Stimulated activated CD8-positive, alpha-beta memory T cell treated with anti-CD3 and anti-CD28 coated beads, Interleukin-15, amount 100 ng/mL, for 24 hours (primary cell): Measurements from ENCODE around the gene PTPRK.

Source experiments
- DNase-seq: peaks from one replicate; pipeline ENCODE4 v3.0.0-alpha.2; 2020; ENCODE audit warnings: low read depth

PTPRK gene

DNA sequence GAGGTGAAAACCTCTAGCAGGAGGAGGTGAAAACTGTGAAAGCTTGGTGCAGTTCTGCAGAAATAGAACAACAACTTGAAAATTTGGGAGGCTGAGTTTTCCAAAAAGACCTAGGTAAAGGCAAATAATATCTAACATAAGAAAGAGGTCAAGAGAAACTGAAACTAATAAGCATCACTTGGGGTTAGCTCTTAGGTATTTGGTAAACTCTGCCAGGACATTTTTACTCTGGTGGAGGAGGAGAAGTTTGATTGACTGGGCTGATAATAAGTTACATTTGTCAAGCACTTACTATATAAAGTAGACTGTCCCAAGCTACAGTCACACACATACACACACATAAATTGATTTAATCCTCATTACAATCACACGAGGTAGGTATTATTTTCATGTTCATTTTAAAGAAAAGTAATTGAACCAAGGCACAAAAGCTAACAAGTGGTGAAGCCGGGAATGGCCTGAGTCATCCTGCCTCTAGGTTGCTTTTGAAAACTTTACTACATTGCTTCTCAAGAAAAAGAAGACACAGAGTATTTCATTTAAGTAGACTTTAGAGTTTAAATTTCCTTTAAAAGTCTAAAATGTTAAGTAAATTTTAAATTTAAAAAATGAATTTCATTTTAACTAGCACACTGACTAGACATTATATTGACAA lies 275.5 kb downstream of the PTPRK start:
- no peak for DNase-seq

- DNase-seq, result no peak
Measured at GRCh38 chr6:128242765-128243403, 277.5 kb downstream of the PTPRK start.

DNA sequence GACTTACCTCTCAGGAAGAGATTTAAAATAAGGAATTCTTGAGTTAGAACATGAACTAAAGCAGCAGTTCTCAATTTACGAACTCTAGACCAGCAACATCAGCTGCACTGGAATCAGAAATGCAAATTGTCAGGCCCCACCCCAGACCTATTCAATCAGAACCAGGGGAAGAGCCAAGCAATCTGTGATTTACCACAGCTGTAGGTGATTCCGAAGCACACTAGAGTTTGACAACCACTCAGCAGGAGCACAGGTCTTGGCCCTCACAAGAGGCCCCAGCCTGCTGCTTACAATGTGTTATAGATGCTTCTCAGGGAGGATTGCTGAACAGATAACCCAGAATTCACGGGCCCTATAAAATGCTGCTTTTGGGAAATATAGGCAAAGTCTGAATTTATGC lies 279.2 kb downstream of the PTPRK start:
- no peak for DNase-seq

DNA sequence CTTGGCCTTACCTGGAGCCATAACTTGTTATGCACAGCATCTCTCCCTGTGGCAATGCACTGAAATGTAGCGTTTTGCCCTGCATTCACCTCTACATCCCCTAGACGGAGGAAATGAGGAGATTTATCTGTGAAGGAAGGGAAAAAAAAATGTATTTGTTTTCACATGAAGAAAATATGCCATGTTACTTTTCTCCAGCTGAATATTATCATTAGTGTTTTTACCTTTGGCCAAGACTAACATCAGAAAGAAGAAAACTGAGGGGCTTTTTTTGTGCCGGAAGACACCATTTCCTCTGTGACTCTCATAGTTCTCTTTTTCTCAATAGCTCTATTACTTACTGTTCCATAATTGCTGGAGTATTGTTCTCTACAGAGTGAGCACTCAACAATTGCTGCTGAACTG lies 280.4 kb downstream of the PTPRK start:
- DNase-seq, result no peak

DNA sequence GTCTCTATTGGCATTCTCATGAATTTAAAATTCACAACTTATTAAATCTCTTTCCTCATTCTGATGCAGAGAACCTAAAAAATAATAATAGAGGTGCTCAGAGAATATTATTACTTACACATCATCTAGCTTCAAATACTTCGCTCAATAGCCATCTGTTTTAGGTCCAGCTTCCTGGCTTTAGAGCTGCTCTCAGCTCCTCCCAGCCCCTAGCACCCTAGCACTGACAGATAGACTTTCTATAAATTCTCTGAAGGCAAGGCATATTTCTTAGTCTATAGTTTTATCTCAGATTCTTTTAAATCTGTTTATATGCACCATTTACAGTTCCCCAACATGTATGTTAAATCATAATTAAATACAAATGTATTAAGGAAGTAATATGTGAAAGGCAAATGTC lies 281.3 kb downstream of the PTPRK start:
- no peak for DNase-seq

DNA sequence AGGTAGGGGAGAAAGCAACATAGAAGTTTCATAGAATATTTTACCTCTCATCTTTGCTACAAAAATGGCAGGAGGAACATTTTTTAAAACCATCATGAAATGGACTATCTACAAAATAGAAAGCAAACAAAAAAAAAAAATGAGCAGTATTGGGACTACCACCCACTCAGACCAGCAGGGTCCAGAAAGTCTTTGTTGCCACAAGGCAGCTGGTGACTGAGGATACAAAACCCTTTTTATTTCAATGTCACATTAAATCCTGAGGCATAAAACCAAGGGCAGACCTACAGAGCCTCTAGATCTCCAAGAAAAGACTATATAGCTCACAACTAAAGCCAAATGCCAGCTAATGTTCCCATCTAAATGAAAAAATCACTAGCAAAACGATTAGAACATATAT lies 282.2 kb downstream of the PTPRK start:
- DNase-seq, result no peak

GRCh38 chr6:128235556-128235955 lies 284.8 kb downstream of the PTPRK start:
- DNase-seq, result no peak

DNA sequence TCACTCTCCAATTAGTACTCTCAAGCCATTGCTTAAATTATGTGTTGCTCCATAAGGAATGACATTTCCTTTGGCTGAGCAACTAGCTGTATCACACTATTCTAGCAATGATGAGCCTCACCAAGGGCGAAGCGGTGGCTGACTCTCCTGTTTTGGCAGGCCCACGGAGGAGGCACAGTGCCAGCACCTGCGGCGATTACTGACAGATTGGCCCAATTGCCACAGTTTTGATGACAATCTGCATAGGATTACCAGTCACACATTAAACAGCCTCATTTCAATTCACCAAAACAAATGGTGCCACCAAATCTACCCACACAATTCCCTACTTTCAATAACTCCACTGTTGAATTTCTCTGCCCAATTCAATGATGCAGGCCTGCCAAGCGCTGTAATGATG lies 286.9 kb downstream of the PTPRK start:
- DNase-seq, result no peak

- no peak for DNase-seq
Measured at GRCh38 chr6:128230267-128230989, 290.0 kb downstream of the PTPRK start.

DNA sequence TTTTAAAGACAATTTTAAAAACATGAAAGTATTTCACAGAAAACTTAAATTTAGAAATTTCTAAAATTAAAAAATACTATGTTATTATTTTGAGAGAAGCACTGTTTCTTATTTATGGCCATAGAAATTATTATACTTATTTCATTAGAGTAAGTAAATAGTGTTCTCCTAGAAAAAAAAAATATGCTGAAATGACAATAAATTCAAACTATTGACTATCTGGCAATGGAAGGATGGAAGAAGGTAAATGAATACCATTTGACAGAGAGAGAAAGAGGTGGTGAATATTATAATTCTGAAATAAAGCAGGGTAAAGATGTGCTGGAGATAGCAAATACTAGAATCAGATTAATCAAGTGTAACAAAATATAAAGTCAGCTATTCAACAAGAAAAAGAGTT lies 294.8 kb downstream of the PTPRK start:
- no peak for DNase-seq

- DNase-seq, result no peak
Measured at GRCh38 chr6:128216917-128217316, 303.5 kb downstream of the PTPRK start.

DNA sequence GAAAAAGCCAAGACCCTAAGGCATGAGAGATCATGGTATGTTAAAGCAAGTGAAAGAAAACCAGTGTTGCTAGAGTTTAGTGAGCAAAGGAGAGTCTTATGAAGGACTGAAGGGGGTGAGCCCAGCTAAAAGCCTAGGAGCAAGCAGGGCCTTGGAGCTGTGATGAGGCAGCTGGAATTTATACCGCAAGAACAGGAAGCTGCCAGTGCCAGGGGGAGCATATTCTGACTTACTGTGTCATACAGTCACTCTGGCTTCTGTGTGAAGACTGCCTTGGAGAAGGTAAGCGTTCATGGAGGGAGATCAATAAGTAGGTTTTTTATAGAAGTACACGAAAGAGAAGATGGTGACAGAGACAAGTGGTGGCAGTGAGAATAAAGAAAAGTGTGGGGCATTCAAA lies 310.6 kb downstream of the PTPRK start:
- DNase-seq, result no peak

DNA sequence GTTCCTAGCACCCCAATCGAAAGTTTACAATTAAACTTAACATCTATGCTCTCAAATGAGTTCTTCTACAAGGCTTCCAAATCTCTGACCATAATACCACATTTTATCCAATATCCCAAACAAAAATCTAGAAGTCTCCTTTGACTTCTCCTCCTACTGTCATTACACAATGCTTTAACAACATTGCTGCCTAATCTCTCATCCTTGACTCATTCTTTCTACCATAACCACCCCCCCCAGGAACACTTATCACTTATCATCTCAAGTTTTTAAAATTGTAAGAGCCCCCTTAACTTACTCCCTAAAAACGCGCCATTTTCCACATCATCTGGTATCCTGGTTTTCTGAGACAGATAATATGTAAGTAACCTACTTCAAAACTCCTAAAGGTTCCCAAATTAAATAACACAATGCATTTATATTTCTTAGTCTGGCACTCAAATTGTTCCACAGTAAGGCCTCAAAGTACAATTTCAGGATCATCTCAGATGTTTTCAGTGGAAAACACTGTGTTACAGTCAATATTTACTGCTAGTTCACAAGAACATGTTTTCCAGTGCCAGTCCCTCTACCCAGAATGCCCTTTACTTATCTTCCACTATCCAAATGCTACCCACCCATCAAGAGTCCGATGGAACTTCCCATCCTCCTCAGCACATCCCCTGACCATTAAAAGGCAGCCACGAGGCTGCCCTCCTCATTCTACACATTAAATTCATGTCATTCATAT lies 311.4 kb downstream of the PTPRK start:
- no peak for DNase-seq

- DNase-seq, result no peak
Measured at GRCh38 chr6:128208078-128208477, 312.3 kb downstream of the PTPRK start.

GRCh38 chr6:128206610-128207426 lies 313.6 kb downstream of the PTPRK start:
- no peak for DNase-seq

GRCh38 chr6:128204616-128205015 lies 315.8 kb downstream of the PTPRK start:
- no peak for DNase-seq

DNA sequence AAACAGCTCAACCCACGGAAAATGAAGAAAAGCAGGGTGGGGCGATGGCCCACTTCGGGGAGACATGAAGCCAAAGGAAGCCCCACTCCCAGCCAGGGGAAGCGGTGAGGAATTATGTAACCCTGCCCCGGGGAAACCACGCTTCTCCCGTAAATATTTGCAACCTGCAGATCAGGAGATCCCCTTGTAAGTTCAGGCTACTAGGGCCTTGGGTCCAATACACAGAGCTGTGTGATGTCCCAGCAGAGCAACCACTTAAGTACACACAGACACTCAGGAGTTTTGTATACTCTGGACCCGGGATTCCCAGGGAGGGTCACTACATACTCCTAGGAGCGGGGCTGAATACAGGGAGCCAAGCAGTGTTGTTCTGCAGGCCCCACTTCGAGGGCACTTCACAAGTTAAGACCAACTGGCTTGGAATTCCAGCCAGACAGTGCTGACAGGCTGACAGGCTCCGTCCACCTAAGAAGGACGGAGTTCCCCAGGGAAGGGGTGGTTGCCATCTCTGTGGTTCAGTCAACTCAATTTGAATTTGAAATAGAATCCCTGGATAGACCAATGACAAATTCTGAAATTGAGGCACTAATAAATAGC lies 318.1 kb downstream of the PTPRK start:
- DNase-seq, result no peak

- DNase-seq, result no peak
Measured at GRCh38 chr6:128200789-128201188, 319.6 kb downstream of the PTPRK start.

DNA sequence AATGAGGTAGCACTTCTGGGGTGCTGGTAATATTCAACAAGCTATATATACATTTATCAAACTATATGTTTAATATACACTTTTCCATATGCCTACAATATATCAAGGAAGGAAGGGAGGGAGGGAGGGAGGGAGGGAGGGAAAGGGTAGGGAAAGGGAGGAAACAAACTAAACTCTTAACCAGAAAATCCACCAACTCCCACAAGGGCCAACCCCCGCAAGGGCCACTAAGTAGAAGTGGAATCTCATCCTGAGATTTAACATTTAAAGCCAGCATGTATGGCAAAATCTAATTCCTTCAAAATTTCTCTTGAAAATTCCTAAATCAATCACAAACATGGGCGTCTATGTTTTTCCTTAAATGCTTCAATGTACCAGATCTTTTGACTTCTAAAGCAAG lies 320.9 kb downstream of the PTPRK start:
- DNase-seq, result no peak

DNA sequence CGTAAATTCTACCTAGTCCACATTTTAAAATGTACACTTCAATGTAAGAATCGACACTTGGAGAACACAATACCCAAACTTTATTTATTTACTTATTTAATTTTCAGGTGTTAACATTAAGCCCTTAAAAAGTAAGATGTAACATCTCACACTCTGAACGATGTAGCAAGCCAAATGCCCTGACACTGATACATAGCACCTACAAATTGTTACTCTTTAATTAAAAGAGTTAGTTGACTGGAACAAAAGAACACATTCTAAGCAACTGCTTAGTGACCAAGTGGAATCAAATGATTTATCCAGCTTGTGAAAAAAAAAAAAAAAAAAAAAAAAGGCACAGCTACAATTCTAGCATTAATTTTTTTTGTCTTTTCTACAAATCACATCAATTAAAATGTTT lies 327.4 kb downstream of the PTPRK start:
- no peak for DNase-seq

DNA sequence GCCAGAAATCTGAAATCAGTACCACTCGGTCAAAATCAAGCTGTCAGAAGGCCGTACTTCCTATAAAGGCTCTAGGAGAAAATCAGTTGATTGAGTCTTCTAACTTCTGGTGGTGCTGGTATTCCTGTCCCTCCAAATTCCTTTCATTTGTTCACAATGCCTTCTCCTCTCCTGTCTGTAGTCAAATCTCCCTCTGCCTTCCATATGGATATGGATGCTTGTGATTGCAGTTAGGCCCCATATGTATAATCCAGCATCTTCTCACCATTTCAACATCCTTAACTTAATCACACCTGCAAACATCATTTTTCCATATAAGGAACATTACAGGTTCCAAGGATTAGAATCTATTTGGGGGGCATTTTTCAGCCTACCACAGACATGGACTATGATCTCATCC lies 331.7 kb downstream of the PTPRK start:
- no peak for DNase-seq

GRCh38 chr6:128186729-128187128 lies 333.7 kb downstream of the PTPRK start:
- no peak for DNase-seq
